SH-SY5Y (cell line): ENCODE data around the gene BCOR.

Source experiments
- GATA2 ChIP-seq: IDR thresholded peaks from 2 replicates; pipeline ENCODE4 v1.6.1; 2011; ENCODE audit warnings: mild to moderate bottlenecking, low read depth, low read length
- GATA3 ChIP-seq: IDR thresholded peaks from 2 replicates; pipeline ENCODE4 v1.6.1; 2011; ENCODE audit warnings: low read depth, mild to moderate bottlenecking, low read length, moderate library complexity

- TF ChIP-seq GATA2, result no peak
- TF ChIP-seq GATA3, result no peak
These were observed 8.8 kb downstream of the BCOR start for GRCh38 chrX:40088803-40089540.
